Stimulated activated CD4-positive, alpha-beta T cell treated with anti-CD3 and anti-CD28 coated beads, Interleukin-15, amount 100 ng/mL, for 1 hour (primary cell): ENCODE data around the gene PLD3.

Source experiments
- DNase-seq, 2 donors: peaks; one replicate each; pipeline ENCODE4 v3.0.0-alpha.2; 2020; ENCODE audit warnings: low read depth in 1 of 2, low spot score in 1 of 2

PLD3 gene, protein sequence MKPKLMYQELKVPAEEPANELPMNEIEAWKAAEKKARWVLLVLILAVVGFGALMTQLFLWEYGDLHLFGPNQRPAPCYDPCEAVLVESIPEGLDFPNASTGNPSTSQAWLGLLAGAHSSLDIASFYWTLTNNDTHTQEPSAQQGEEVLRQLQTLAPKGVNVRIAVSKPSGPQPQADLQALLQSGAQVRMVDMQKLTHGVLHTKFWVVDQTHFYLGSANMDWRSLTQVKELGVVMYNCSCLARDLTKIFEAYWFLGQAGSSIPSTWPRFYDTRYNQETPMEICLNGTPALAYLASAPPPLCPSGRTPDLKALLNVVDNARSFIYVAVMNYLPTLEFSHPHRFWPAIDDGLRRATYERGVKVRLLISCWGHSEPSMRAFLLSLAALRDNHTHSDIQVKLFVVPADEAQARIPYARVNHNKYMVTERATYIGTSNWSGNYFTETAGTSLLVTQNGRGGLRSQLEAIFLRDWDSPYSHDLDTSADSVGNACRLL

DNA sequence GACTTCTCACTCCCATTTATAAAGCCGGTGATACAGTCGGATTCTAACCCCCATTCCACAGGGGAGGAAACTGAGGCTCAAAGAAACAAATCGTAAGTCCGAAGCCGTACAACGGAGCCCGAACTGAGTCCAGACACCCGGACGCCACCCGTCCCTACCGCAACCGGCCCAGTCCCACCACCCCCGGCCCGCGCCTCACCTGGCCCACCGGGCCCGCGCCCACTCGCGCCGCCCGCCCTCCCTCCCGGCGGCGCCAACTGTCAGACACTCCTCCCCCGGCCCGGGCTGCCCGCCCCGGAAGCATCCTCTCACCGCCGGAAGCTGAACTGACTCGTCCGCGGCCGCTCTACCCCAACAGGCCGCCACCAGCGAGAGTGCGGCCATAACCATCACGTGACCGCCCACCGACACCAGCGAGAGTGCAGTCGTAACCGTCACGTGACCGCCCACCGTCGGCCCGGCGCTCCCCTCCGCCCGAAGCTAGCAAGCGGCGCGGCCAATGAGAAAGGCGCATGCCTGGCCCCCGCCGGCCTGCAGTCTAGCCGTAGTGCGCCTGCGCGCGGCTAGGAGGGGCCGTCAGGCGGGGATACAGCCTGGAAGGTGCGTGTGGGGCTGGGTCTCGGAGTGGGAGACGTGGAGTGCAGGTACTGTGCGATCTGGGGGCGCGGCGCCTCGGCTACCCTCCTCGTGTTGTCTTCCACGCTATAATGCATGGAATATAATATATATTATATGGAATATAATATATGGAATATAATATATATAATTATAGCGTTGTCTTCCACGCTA, at the start of gene PLD3, which contains the start of gene C19orf47:
Gene PLD3 (plus strand): TSS at position 571 of the 789 bp plus-strand sequence. CDS start 17,789 bp downstream, outside the sequence.
Gene C19orf47 (minus strand): TSS at position 273 of the 789 bp plus-strand sequence. CDS start 6,540 bp downstream, outside the sequence.
- peak; percentile 95 to 97 for DNase-seq

- no peak for DNase-seq
Measured at GRCh38 chr19:40300668-40301067, 47.8 kb upstream of the PLD3 start.

DNA sequence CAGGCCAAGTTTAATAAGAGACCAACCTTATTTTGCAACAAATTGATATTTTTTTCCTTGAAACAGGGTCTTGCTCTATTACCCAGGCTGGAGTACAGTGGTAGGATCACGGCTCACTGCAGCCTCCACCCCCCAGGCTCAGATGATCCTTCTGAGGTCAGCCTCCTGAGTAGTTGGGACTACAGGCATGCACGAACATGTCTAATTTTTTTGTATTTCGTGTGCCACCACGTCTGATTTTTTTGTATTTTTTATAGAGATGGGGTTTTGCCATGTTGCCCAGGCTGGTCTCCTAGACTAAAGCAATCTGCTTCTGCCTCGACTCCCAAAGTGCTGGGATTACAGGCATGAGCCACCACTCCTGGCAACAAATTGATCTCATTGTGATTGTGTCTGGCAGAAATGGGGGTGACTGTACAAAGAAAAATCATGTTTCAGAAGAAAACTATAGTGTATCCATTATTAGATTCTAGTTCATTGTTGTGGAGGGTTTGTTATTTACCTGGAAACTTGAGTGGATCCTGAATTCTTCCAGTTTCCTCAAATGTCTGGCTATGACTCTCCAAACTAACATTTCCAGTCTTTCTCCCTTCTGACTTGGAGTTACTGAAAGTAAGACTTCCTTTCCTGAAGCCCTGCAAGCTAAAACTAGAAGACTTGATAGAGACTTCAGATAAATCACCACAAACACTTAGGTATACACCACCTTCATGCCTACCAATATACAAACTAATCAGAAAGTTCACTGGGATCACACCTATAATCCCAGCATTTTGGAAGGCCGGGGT, 46.1 kb upstream of the PLD3 start:
- no peak for DNase-seq

- no peak for DNase-seq
Measured at GRCh38 chr19:40303765-40304164, 44.7 kb upstream of the PLD3 start.

GRCh38 chr19:40304306-40304705, 44.2 kb upstream of the PLD3 start:
- no peak for DNase-seq

- DNase-seq, result peak; percentile 36 to 37
Measured at GRCh38 chr19:40305403-40305802, 43.1 kb upstream of the PLD3 start.

DNA sequence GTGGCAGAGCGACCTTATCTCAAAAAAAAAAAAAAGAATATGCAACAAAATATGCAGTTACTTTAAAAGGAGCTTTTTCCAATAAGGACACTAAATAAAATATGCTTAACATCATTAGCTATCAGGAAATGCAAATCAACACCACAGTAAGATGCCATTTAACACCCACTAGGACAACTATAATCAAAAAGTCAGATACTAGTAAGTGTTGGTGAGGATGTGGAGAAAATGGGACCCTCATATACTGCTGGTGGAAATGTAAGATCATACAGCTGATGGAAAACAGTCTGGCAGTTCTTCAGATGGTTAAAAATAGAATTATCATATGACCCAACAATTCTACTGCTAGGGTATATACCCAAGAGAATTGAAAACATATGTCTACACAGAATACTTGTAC, 38.8 kb upstream of the PLD3 start:
- no peak for DNase-seq

DNA sequence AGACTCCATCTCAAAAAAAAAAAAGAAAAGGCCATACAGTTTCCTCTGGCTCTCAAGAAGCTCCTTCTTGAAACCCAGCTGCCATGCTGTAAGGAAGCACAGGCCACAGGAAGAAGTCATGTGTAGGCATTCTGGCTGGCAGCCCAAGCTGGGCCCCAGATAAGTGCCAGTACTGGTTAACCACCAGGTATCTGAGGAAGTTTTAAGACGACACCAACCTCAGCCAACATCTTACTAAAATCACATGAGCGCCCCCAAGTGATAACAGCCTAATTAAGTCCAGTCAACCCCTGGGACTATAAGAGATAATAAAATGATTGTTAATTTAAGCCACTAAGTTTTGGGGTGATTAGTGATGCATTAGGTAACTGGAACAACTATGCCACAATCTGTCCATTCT, 36.0 kb upstream of the PLD3 start:
- no peak for DNase-seq

DNA sequence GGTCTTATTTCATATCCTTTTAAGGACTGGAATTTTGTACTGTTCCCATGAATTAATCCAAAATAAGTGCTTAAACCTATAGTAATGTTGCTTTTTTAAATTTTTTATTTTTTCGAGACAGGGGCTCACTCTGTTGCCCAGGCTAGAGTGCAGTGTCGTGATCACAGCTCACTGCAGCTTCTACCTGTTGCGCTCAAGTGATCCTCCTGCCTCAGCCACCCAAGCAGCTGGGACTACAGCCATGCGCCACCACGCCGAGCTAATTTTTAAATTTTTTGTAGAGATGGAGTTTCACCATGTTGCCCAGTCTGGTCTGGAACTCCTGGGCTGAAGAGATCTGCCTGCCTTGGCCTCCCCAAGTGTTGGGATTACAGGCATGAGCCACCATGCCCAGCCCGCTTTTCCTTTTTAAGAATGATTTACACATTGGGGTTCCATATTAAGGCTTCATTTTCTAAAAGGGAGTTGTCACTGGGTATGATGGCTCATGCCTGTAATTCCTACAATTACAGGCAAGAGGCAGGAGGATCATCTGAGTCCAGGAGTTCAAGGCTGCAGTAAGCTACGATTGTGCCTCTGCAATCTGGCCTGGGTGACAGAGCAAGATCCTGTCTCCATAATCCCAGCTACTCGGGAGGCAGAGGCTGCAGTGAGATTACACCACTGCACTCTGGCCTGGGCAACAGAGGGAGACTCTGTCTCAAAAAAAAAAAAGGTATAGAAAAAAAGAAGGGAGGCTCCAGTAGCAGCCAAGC, 35.1 kb upstream of the PLD3 start:
- DNase-seq, result no peak

DNA sequence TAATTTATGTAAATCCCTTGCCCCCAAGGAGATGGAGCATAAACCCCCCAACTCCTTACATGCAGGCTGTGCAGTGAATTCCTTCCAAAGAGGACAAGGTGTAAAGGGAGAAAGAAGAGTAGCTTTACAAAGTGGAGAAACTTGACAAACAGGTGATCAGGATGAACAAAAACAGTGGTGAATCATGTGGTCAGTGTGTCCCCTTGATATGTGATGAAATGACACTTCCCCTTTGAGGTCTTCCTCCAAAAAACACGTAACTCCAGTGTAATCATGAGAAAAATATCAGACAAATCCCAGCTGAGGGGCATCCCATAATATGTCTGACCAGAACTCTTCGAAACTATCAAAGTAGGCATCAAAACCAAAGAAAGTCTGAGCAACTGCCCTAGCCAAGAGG, 33.8 kb upstream of the PLD3 start:
- no peak for DNase-seq

DNA sequence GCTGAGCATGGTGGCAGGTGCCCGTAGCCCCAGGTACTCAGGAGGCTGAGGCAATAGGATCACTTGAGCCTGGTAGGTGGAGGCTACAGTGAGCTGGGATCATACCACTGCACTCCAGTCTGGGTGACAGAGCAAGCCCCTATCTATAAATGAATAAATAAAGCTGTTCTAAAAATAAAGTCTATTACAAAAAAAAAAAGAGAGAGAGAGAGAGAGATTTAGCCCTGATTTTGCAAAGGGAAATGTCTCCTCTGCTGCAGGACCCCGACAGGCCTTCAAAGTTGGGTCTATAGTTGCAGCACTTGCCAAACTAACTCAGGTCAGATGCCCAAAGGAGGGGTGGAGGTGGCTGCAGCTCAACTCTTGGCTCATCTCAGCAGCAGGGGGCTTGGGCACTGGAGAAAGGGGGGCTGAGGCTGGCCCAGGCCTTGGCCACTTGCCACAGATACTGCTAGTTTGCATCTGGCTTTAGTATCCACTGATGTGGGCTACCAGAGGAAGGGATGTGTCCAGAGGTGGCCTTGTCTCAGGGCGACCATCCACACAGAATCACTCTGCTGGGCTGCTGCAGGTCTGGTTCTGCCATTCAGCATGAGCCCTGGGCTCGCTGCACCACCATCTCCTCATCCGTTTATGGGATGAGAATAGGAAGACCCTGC, 32.6 kb upstream of the PLD3 start:
- no peak for DNase-seq

GRCh38 chr19:40317338-40317737, 31.2 kb upstream of the PLD3 start:
- no peak for DNase-seq

GRCh38 chr19:40320558-40320935, 27.9 kb upstream of the PLD3 start:
- no peak for DNase-seq

DNA sequence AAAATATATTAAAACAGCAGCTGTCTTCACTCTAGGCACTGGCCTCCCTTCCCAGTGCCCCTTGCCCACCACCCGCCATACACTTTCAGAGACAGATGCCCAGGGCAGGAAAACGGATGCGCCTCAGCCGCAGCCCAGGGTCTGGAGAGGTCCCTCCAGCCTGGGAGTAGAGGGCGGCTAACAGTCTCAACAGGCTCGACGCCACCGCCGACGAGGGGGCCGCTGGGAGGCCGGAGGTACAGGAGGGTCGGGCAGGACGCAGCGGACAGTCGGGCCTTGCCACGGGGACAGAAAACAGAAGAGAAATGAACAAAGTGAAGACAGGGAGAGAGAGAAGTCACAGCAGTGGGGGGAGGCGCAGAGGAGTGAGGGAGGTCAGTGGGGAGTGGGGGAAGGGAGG, 27.4 kb upstream of the PLD3 start:
- DNase-seq, result no peak

GRCh38 chr19:40321566-40322270, 26.8 kb upstream of the PLD3 start:
- DNase-seq, result no peak

GRCh38 chr19:40322271-40322610, 26.3 kb upstream of the PLD3 start:
- DNase-seq, result no peak

DNA sequence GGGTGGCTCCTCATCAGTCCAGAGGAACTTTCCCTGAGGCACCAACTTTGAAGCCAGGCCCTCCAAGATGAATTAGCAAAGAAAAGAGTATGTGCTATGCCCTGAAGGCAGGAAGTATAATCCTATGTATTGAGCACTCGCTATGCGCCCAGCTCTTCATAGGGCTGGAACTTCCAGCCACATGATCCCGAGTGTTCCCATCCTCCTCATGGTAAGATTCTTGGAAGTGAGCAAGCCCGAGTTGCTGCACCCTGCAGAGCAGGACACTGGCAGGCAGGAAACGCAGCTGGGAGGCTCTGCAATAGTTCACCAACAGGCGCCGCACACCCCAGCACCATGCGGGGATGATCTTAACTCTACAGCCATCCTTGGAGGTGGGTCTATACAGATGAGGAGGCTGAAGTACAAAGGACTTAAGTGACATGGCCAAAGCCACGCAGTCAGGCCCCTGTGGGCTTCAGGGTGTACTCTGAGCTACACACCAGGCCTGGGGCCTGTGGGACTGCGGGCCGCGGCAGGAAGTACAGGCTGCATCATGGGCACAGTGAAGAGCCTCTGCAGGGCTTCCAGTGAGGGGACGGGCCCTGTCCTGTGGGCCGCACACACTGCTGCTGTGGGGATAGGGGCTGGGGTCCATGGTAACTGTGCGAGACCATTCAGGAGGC, 25.4 kb upstream of the PLD3 start:
- DNase-seq, result no peak

DNA sequence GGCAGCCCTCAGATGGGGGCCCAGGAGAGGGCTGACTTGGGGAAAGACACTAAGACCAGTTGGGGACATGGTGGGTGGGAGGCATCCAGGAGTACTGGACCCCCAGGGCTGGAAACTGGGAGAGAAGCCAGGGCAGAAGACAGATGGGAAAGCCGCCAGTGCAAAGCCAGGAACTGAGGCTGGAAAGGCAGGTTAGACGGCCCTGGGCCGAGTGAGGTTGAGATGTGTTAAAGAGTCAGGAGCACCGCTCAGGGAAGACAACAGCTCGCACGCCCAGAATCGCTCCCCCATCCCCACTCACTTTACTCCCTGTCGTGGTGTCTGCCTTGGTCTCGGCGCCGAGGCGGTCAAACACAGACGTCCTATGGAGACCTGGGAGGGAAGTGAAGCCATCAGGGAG, 24.8 kb upstream of the PLD3 start:
- DNase-seq, result no peak

- no peak for DNase-seq
Measured at GRCh38 chr19:40326201-40326600, 22.3 kb upstream of the PLD3 start.
